ENCODE measurements around the gene METRN.

The METRN gene

DNA sequence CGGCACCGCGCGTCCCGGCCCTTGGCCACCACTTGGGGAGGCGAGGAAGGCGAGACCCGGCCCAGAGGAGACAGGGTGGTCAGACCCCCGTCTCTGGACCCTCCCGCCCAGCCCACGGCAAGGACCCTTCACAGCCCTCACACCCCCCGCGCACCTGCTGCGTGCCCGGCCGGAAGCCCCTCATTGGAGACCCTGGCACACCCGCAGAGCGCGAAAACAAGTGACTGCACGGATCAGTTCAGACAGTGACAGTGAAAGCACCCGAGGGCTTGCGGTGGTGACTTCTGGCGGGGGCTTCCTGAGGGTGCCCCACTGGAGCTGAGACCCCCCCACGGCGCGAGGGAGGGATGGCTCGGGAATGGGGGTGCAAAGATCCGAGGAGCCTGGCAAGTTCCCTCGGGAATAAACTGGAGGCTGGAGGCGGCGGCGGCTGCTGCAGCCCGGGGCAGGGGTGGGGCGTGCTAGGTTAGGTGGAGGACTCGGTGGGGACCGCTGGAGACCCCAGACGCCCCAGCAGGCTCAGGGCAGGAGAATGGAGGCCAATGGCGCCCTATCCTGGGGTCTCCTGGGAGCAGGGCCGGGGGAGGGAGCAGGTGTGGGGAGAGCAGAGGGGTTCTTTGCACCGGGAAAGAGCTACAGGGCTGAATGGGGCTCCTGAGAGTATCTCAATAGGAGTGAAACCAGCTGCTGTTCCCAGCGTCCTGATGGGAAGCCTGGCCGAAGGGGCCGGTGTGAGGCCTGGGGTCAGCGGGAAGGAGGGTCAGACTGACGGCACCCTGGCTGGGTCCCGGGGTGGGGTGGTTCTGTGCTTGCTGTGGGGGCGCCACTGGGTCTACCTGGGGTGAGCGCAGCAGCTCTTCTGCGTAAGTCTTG is 8.5 kb upstream of the METRN start:
- no peaks in the 10 kb centered on the region for H3K79me1 ChIP-seq (replicated peaks; ENCODE audit: low read length, poor library complexity, severe bottlenecking)
- H3K23ac ChIP-seq (ENCODE audit: low read length in 2 of 2), result no peak overlapping the region
- H3K4me3 ChIP-seq (ENCODE audit: insufficient read depth in 1 of 2, low read depth in 1 of 2, low read length in 2 of 2), result no peak overlapping the region
- H2BK120ac ChIP-seq (ENCODE audit: low read depth, low read length), result no peak overlapping the region
- H3K4ac ChIP-seq (ENCODE audit: low read depth in 1 of 2, low read length in 2 of 2), result no peak overlapping the region
- peaks cover 26% of the 10 kb centered on the region for H3K4me1 ChIP-seq (ENCODE audit: control insufficient read depth, insufficient read depth, low read depth, low read length)
- no peak overlapping the region for H4K91ac ChIP-seq (ENCODE audit: low read length)
- H3K9me3 ChIP-seq (ENCODE audit: control insufficient read depth, low read length), result no peaks in the 10 kb centered on the region
- no peak overlapping the region for H4K8ac ChIP-seq (ENCODE audit: low read length)
- DNase-seq, result no peak
- no peak overlapping the region for H3K14ac ChIP-seq (ENCODE audit: low read length in 2 of 2)
- H2BK15ac ChIP-seq (ENCODE audit: low read depth, poor library complexity, severe bottlenecking), result no peak overlapping the region
- H3K9ac ChIP-seq (ENCODE audit: low read length), result no peak overlapping the region
- 12% methylated on average over 38 of the region's 49 CpGs for WGBS
- H3K4me2 ChIP-seq (ENCODE audit: low read length, poor library complexity, severe bottlenecking), result no peak overlapping the region
- no peak overlapping the region for H2AFZ ChIP-seq (ENCODE audit: low read depth, low read length)
- H3K27ac ChIP-seq (ENCODE audit: low read length, poor library complexity, severe bottlenecking), result no peak overlapping the region
- H3K27me3 ChIP-seq (ENCODE audit: control insufficient read depth in 1 of 2, insufficient read depth in 1 of 2, low read length in 2 of 2), result peaks cover 77 to 90% of the 10 kb centered on the region in 2 experiments
- no peak overlapping the region for H2BK12ac ChIP-seq (ENCODE audit: low read length in 2 of 2)
- H2BK5ac ChIP-seq (ENCODE audit: low read depth, low read length, poor library complexity, severe bottlenecking), result no peak overlapping the region
- no peaks in the 10 kb centered on the region for H3K36me3 ChIP-seq (ENCODE audit: control insufficient read depth in 1 of 2, insufficient read depth in 2 of 2, low read depth in 1 of 2, low read length in 2 of 2)
- H2AK5ac ChIP-seq (ENCODE audit: low read length, severe bottlenecking), result no peak overlapping the region
- no peak overlapping the region for H3K18ac ChIP-seq (ENCODE audit: low read depth in 1 of 2, low read length in 2 of 2)

DNA sequence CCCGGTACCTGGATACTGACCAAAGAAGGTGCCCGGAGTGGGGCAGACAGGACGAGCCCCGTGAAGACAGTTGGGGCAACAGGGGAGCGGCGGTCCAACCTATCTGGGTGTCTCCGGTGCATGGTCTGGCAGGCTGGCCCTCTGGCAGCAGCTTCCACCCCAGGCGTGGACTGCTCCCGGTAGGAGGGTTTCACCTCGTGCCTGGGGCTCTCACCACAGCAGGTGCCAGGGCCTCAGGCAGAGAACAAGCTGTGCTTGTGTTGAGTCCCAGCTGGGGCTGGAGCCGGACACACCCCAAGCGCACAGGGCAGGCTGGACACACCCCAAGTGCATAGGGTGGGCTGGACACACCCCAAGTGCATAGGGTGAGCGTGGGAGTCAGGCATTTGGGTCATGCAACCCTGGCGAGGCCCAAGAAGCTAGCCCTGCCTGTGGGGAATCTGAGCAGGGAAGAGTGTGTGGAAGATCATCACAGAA is 7.8 kb upstream of the METRN start:
- H2BK120ac ChIP-seq (ENCODE audit: low read depth, low read length), result no peak overlapping the region
- no peak overlapping the region for H3K9ac ChIP-seq (ENCODE audit: low read length)
- H2BK15ac ChIP-seq (ENCODE audit: low read depth, poor library complexity, severe bottlenecking), result no peak overlapping the region
- no peak overlapping the region for H3K4me2 ChIP-seq (ENCODE audit: low read length, poor library complexity, severe bottlenecking)
- no peak overlapping the region for H2BK5ac ChIP-seq (ENCODE audit: low read depth, low read length, poor library complexity, severe bottlenecking)
- no peak overlapping the region for H3K27ac ChIP-seq (ENCODE audit: low read length, poor library complexity, severe bottlenecking)
- no peak overlapping the region for H3K14ac ChIP-seq (ENCODE audit: low read length in 2 of 2)
- no peak overlapping the region for H3K18ac ChIP-seq (ENCODE audit: low read depth in 1 of 2, low read length in 2 of 2)
- no peak overlapping the region for H3K4ac ChIP-seq (ENCODE audit: low read depth in 1 of 2, low read length in 2 of 2)
- no peaks in the 10 kb centered on the region for H3K36me3 ChIP-seq (ENCODE audit: control insufficient read depth in 1 of 2, insufficient read depth in 2 of 2, low read depth in 1 of 2, low read length in 2 of 2)
- DNase-seq, result no peak
- H3K27me3 ChIP-seq (ENCODE audit: control insufficient read depth in 1 of 2, insufficient read depth in 1 of 2, low read length in 2 of 2), result peaks cover 71 to 84% of the 10 kb centered on the region in 2 experiments
- H2AFZ ChIP-seq (ENCODE audit: low read depth, low read length), result no peak overlapping the region
- H4K91ac ChIP-seq (ENCODE audit: low read length), result no peak overlapping the region
- no peak overlapping the region for H3K4me3 ChIP-seq (ENCODE audit: insufficient read depth in 1 of 2, low read depth in 1 of 2, low read length in 2 of 2)
- H2BK12ac ChIP-seq (ENCODE audit: low read length in 2 of 2), result no peak overlapping the region
- no peak overlapping the region for H4K8ac ChIP-seq (ENCODE audit: low read length)
- no peaks in the 10 kb centered on the region for H3K9me3 ChIP-seq (ENCODE audit: control insufficient read depth, low read length)
- no peak overlapping the region for H2AK5ac ChIP-seq (ENCODE audit: low read length, severe bottlenecking)
- H3K79me1 ChIP-seq (replicated peaks; ENCODE audit: low read length, poor library complexity, severe bottlenecking), result no peaks in the 10 kb centered on the region
- peaks cover 30% of the 10 kb centered on the region for H3K4me1 ChIP-seq (ENCODE audit: control insufficient read depth, insufficient read depth, low read depth, low read length)
- WGBS, result 51% methylated on average over 12 of the region's 14 CpGs
- no peak overlapping the region for H3K23ac ChIP-seq (ENCODE audit: low read length in 2 of 2)

DNA sequence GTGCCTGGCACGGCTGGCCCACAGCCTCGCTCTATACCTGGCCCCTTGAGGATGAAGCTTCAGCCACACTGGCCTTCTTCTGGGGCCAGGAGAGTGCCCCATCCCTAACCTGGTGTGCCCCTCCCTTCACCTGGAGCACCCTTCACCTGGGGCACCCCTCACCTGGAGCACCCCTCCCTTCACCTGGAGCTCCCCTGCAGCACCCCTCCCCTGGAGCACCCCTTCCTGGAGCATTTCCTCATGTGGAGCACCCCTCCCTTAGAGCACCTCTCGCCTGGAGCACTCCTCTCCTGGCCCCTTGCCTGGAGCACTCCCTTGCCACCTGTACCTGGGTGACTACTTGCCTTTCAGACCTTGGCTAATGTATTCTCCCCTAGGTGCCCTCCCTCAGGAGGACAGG is 6.9 kb upstream of the METRN start:
- no peak for DNase-seq

DNA sequence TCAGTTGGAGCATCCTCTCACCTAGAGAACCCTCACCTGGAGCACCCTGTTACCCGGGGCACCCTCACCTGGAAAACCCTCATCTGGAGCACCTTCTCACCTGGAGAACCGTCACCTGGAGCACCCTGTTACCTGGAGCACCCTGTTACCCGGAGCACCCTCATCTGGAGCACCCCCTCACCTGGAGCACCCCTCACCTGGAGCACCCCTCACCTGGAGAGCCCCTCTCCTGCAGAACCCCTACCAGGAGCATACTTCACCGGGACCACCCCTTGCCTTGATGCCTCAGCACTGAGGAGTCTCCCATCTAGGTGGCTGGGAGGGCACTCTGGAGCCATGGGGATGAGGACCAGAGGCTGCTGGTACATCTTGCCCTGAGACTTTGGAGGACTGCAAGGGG is 6.0 kb upstream of the METRN start:
- no peak overlapping the region for H3K18ac ChIP-seq (ENCODE audit: low read depth in 1 of 2, low read length in 2 of 2)
- H2BK15ac ChIP-seq (ENCODE audit: low read depth, poor library complexity, severe bottlenecking), result no peak overlapping the region

More for the DNA sequence above, 6.9 kb upstream of the METRN start:
- H4K91ac ChIP-seq (ENCODE audit: low read length), result no peak overlapping the region
- peaks cover 62 to 75% of the 10 kb centered on the region in 2 experiments for H3K27me3 ChIP-seq (ENCODE audit: control insufficient read depth in 1 of 2, insufficient read depth in 1 of 2, low read length in 2 of 2)
- H2BK120ac ChIP-seq (ENCODE audit: low read depth, low read length), result no peak overlapping the region
- H2BK5ac ChIP-seq (ENCODE audit: low read depth, low read length, poor library complexity, severe bottlenecking), result no peak overlapping the region
- H4K8ac ChIP-seq (ENCODE audit: low read length), result no peak overlapping the region
- 67% methylated on average over 3 of the region's 3 CpGs for WGBS
- H3K79me1 ChIP-seq (replicated peaks; ENCODE audit: low read length, poor library complexity, severe bottlenecking), result no peaks in the 10 kb centered on the region
- no peak overlapping the region for H2BK12ac ChIP-seq (ENCODE audit: low read length in 2 of 2)
- H2AK5ac ChIP-seq (ENCODE audit: low read length, severe bottlenecking), result no peak overlapping the region
- no peak overlapping the region for H2BK15ac ChIP-seq (ENCODE audit: low read depth, poor library complexity, severe bottlenecking)
- H3K4me3 ChIP-seq (ENCODE audit: insufficient read depth in 1 of 2, low read depth in 1 of 2, low read length in 2 of 2), result no peak overlapping the region
- H2AFZ ChIP-seq (ENCODE audit: low read depth, low read length), result no peak overlapping the region
- H3K4ac ChIP-seq (ENCODE audit: low read depth in 1 of 2, low read length in 2 of 2), result no peak overlapping the region
- H3K9ac ChIP-seq (ENCODE audit: low read length), result no peak overlapping the region
- no peak overlapping the region for H3K23ac ChIP-seq (ENCODE audit: low read length in 2 of 2)
- no peak overlapping the region for H3K18ac ChIP-seq (ENCODE audit: low read depth in 1 of 2, low read length in 2 of 2)
- no peak overlapping the region for H3K27ac ChIP-seq (ENCODE audit: low read length, poor library complexity, severe bottlenecking)
- H3K36me3 ChIP-seq (ENCODE audit: control insufficient read depth in 1 of 2, insufficient read depth in 2 of 2, low read depth in 1 of 2, low read length in 2 of 2), result no peaks in the 10 kb centered on the region
- no peak overlapping the region for H3K4me2 ChIP-seq (ENCODE audit: low read length, poor library complexity, severe bottlenecking)
- no peaks in the 10 kb centered on the region for H3K9me3 ChIP-seq (ENCODE audit: control insufficient read depth, low read length)
- H3K14ac ChIP-seq (ENCODE audit: low read length in 2 of 2), result no peak overlapping the region
- H3K4me1 ChIP-seq (ENCODE audit: control insufficient read depth, insufficient read depth, low read depth, low read length), result peaks cover 31% of the 10 kb centered on the region

More for the DNA sequence above, 6.0 kb upstream of the METRN start:
- Histone ChIP-seq H3K9ac (ENCODE audit: low read length) (no peak overlapping the region), H3K23ac (ENCODE audit: low read length in 2 of 2) (no peak overlapping the region), H2AFZ (ENCODE audit: low read depth, low read length) (no peak overlapping the region), H3K9me3 (ENCODE audit: control insufficient read depth, low read length) (no peaks in the 10 kb centered on the region), H4K8ac (ENCODE audit: low read length) (no peak overlapping the region), H3K14ac (ENCODE audit: low read length in 2 of 2) (no peak overlapping the region), H3K27ac (ENCODE audit: low read length, poor library complexity, severe bottlenecking) (no peak overlapping the region), H3K4me1 (ENCODE audit: control insufficient read depth, insufficient read depth, low read depth, low read length) (peaks cover 34% of the 10 kb centered on the region), H3K4ac (ENCODE audit: low read depth in 1 of 2, low read length in 2 of 2) (no peak overlapping the region), H2BK5ac (ENCODE audit: low read depth, low read length, poor library complexity, severe bottlenecking) (no peak overlapping the region), H2AK5ac (ENCODE audit: low read length, severe bottlenecking) (no peak overlapping the region), H2BK120ac (ENCODE audit: low read depth, low read length) (no peak overlapping the region), H4K91ac (ENCODE audit: low read length) (no peak overlapping the region), H3K36me3 (ENCODE audit: control insufficient read depth in 1 of 2, insufficient read depth in 2 of 2, low read depth in 1 of 2, low read length in 2 of 2) (no peaks in the 10 kb centered on the region), H2BK12ac (ENCODE audit: low read length in 2 of 2) (no peak overlapping the region), H3K79me1 (replicated peaks; ENCODE audit: low read length, poor library complexity, severe bottlenecking) (no peaks in the 10 kb centered on the region), H3K4me2 (ENCODE audit: low read length, poor library complexity, severe bottlenecking) (no peak overlapping the region), H3K27me3 (ENCODE audit: control insufficient read depth in 1 of 2, insufficient read depth in 1 of 2, low read length in 2 of 2) (peaks cover 52 to 66% of the 10 kb centered on the region in 2 experiments), H3K4me3 (ENCODE audit: insufficient read depth in 1 of 2, low read depth in 1 of 2, low read length in 2 of 2) (no peak overlapping the region)
- no peak for DNase-seq
- 62% methylated on average over 4 of the region's 4 CpGs for WGBS
